Type B pancreatic cell (in vitro differentiated cells): ENCODE results near the gene ATP5PD. TPM values are rescaled to one million over a fixed set of nuclear protein-coding genes. Genes with fewer than 3 reads are reported as not detected.

Source experiments
- DNase-seq: peaks from one replicate; pipeline ENCODE4 v3.0.0; 2021; ENCODE audit warnings: mixed read lengths; ENCODE audit not compliant: unreplicated experiment; ENCODE audit errors: extremely low spot score
- H3K27ac Mint-ChIP-seq: 2 replicates; pipeline ENCODE4 v1.8.0; 2021; ENCODE audit warnings: mild to moderate bottlenecking, mixed read lengths
- H3K27me3 Mint-ChIP-seq: 2 replicates; pipeline ENCODE4 v1.8.0; 2021; ENCODE audit warnings: mixed read lengths
- H3K36me3 Mint-ChIP-seq: 2 replicates; pipeline ENCODE4 v1.8.0; 2021; ENCODE audit warnings: mixed read lengths
- H3K4me1 Mint-ChIP-seq: one replicate; pipeline ENCODE4 v1.8.0; 2021; ENCODE audit warnings: mixed read lengths; ENCODE audit not compliant: unreplicated experiment
- H3K4me3 Mint-ChIP-seq: 2 replicates; pipeline ENCODE4 v1.8.0; 2021; ENCODE audit warnings: mild to moderate bottlenecking, mixed read lengths
- H3K9me3 Mint-ChIP-seq: 2 replicates; pipeline ENCODE4 v1.8.0; 2021; ENCODE audit warnings: mixed read lengths
- CTCF ChIP-seq: fragments of 200-600 bp; sonication (generic); conservative IDR thresholded peaks from 2 replicates; pipeline ENCODE4 v1.5.0; 2021; ENCODE audit warnings: antibody characterized with exemption, mild to moderate bottlenecking
- total RNA-seq: library from RNA; stranded (reverse); gene quantifications from 2 replicates; pipeline ENCODE4 v1.2.1, GENCODE V29; 2021; ENCODE audit warnings: low replicate concordance

ATP5PD gene
- total RNA-seq, 1 donor from 2014 or later, result 239 TPM

- Mint-ChIP-seq H3K27ac (peak overlapping the region; percentile 85), H3K9me3 (no peaks in the 10 kb centered on the region), H3K4me1 (no peaks in the 10 kb centered on the region), H3K27me3 (no peaks in the 10 kb centered on the region), H3K36me3 (peaks cover 17% of the 10 kb centered on the region), H3K4me3 (no peak overlapping the region)
- DNase-seq, result no peak
- no peak for TF ChIP-seq CTCF
These were observed 27.6 kb downstream of the ATP5PD start for GRCh38 chr17:75019146-75019545.

- TF ChIP-seq CTCF, result no peak
- Mint-ChIP-seq H3K36me3 (peaks cover 11% of the 10 kb centered on the region), H3K27me3 (no peaks in the 10 kb centered on the region), H3K27ac (peak overlapping the region; percentile 19), H3K4me3 (peak overlapping the region; percentile 94), H3K4me1 (peaks cover 22% of the 10 kb centered on the region), H3K9me3 (no peaks in the 10 kb centered on the region)
- DNase-seq, result no peak
These were observed 33.6 kb downstream of the ATP5PD start for GRCh38 chr17:75013092-75013559.

- peak within 1 kb of the TSS; percentile 94 for H3K4me3 Mint-ChIP-seq
- peaks cover 22% of the 10 kb centered on the region for H3K4me1 Mint-ChIP-seq
- peak; percentile 90 for DNase-seq
- H3K27me3 Mint-ChIP-seq, result no peaks in the 10 kb centered on the region
- H3K27ac Mint-ChIP-seq, result peak within 1 kb of the TSS; percentile 91
- H3K9me3 Mint-ChIP-seq, result no peaks in the 10 kb centered on the region
- H3K36me3 Mint-ChIP-seq, result peaks cover 8% of the 10 kb centered on the region
- peak; percentile 73 for TF ChIP-seq CTCF
These were observed 34.2 kb downstream of the ATP5PD start, which contains the start of gene MRPL58 for GRCh38 chr17:75012346-75013091. MRPL58 (plus strand) TSS chr17:75012670; CDS start chr17:75012687, 17 bp downstream.

GRCh38 chr17:75012096-75012345 lies 34.7 kb downstream of the ATP5PD start:
- H3K27me3 Mint-ChIP-seq, result no peaks in the 10 kb centered on the region
- no peaks in the 10 kb centered on the region for H3K9me3 Mint-ChIP-seq
- peak overlapping the region; percentile 94 for H3K4me3 Mint-ChIP-seq
- DNase-seq, result no peak
- no peak for TF ChIP-seq CTCF
- peak overlapping the region; percentile 91 for H3K27ac Mint-ChIP-seq
- peaks cover 8% of the 10 kb centered on the region for H3K36me3 Mint-ChIP-seq
- peaks cover 22% of the 10 kb centered on the region for H3K4me1 Mint-ChIP-seq

GRCh38 chr17:75011401-75012095 lies 35.2 kb downstream of the ATP5PD start:
- peaks cover 8% of the 10 kb centered on the region for H3K36me3 Mint-ChIP-seq
- no peaks in the 10 kb centered on the region for H3K9me3 Mint-ChIP-seq
- H3K4me1 Mint-ChIP-seq, result peaks cover 22% of the 10 kb centered on the region
- H3K4me3 Mint-ChIP-seq, result peak overlapping the region; percentile 94
- H3K27me3 Mint-ChIP-seq, result no peaks in the 10 kb centered on the region
- no peak for DNase-seq
- H3K27ac Mint-ChIP-seq, result peak overlapping the region; percentile 91
- no peak for TF ChIP-seq CTCF
